IMR-90 (cell line): ENCODE measurements around the gene CGREF1.

ENCODE experiments used
- CTCF ChIP-seq: conservative IDR thresholded peaks from 2 replicates; pipeline ENCODE4 v1.5.1; 2012; ENCODE audit warnings: mild to moderate bottlenecking, low read depth, low read length, improper control_type of control experiment
- SMC3 ChIP-seq: fragments of 150-350 bp; IDR thresholded peaks from 2 replicates; pipeline ENCODE4 v1.6.1; 2016; ENCODE audit warnings: low read depth, mild to moderate bottlenecking, antibody characterized with exemption, low read length, moderate library complexity

GRCh38 chr2:27065128-27065527 lies 53.8 kb downstream of the CGREF1 start:
- no peak for TF ChIP-seq SMC3
- TF ChIP-seq CTCF, result no peak
